ENCODE data around the gene NPAS3.

Gene NPAS3

DNA sequence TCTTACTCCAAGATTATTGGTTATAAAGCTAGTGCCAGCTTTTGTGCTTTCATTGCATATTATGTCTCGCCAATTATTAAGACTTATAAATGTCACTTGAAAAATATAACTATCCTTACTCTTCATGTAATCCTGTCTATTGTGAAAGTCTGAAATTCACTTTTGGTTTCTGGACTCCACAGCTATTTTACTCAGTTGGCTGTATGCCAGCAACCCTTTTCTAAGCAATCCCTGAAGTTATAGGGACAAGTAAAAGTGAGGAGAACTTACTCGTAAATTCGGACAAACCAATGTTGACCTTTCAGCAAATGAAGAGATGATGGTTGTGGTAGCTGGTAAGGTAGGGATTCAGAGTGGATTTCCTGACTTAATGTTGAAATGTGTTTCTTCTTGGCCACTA lies 196.3 kb downstream of the NPAS3 start:
- H3K9me3 Mint-ChIP-seq = no peaks in the 10 kb centered on the region
- TF ChIP-seq CTCF (IDR thresholded peaks at IDR 0.05; ENCODE audit: unreplicated experiment in 3 of 3) = no peak
- H3K36me3 Mint-ChIP-seq (ENCODE audit: low read depth) = no peaks in the 10 kb centered on the region
- H3K27me3 Mint-ChIP-seq (ENCODE audit: low read depth) = no peaks in the 10 kb centered on the region
- H3K4me1 Mint-ChIP-seq = no peaks in the 10 kb centered on the region
- no peak overlapping the region for H3K27ac Mint-ChIP-seq
- no peak overlapping the region for H3K4me3 Mint-ChIP-seq

DNA sequence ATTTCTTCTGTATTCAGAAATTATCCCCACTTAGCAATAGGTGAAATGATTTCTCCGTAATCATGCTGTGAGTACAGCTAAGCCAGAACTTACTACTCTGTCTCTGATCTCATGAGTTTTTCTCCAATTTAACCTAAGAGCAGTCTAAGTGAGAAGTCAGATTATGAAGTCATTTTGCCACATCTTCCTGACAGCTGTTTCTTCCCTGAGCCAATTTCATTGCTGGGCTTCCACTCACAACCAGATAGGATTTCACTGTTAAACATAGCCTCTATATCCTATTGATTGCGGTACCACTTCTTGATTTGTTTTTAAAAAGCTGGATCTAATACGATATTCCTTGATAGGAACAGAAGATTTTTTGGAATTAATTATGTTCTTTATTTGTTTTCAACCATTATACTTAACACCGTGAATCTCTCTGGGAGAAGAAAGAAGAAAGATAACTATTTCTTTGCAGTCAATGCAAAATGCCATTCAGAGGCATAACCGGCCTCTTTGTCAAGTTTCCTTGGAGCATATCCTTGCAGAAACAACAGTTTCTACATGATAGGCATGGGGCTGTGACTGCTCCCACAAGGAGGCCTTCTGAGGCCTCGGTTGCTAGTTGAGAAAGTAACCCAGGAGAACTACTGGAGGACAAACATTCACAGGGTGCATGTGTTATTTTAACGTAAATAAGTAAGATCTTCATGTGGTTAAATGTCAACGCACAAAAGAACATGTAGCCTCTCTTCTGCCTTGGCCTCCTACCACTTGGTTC lies 212.2 kb downstream of the NPAS3 start:
- TF ChIP-seq CTCF (IDR thresholded peaks at IDR 0.05; ENCODE audit: unreplicated experiment in 3 of 3) = no peak
- Mint-ChIP-seq H3K36me3 (ENCODE audit: low read depth) (no peaks in the 10 kb centered on the region), H3K4me1 (no peaks in the 10 kb centered on the region), H3K4me3 (no peak overlapping the region), H3K27ac (no peak overlapping the region), H3K27me3 (ENCODE audit: low read depth) (peaks cover 4% of the 10 kb centered on the region), H3K9me3 (no peaks in the 10 kb centered on the region)

- TF ChIP-seq CTCF (IDR thresholded peaks at IDR 0.05; ENCODE audit: unreplicated experiment in 3 of 3) = no peak
- H3K4me1 Mint-ChIP-seq = no peaks in the 10 kb centered on the region
- H3K27me3 Mint-ChIP-seq (ENCODE audit: low read depth) = no peaks in the 10 kb centered on the region
- no peaks in the 10 kb centered on the region for H3K9me3 Mint-ChIP-seq
- no peak overlapping the region for H3K4me3 Mint-ChIP-seq
- no peak overlapping the region for H3K27ac Mint-ChIP-seq
- H3K36me3 Mint-ChIP-seq (ENCODE audit: low read depth) = no peaks in the 10 kb centered on the region
Observed at GRCh38 chr14:33163109-33163508, 224.4 kb downstream of the NPAS3 start.

DNA sequence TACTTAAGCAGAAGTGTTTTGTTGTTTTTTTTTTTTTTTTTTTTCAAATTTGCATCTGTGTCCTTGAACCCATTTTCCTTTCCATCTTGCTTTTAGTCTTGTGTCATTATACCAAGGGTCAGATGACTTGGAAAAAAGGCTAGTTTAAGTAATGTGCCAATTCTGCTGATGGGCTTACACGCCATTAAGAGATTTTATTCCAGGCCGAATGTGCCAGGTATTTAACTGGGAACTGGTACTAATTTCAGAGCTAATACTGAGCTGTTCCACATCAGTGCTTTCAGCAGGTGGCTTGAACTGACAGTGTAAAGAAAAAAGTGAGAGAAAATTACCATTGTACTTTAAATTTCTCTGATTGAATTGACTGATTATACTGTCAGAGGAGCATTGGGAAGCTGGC lies 224.9 kb downstream of the NPAS3 start:
- no peak for TF ChIP-seq CTCF (IDR thresholded peaks at IDR 0.05; ENCODE audit: unreplicated experiment in 3 of 3)
- Mint-ChIP-seq H3K36me3 (ENCODE audit: low read depth) (no peaks in the 10 kb centered on the region), H3K27me3 (ENCODE audit: low read depth) (no peaks in the 10 kb centered on the region), H3K4me1 (no peaks in the 10 kb centered on the region), H3K9me3 (no peaks in the 10 kb centered on the region), H3K27ac (no peak overlapping the region), H3K4me3 (no peak overlapping the region)

DNA sequence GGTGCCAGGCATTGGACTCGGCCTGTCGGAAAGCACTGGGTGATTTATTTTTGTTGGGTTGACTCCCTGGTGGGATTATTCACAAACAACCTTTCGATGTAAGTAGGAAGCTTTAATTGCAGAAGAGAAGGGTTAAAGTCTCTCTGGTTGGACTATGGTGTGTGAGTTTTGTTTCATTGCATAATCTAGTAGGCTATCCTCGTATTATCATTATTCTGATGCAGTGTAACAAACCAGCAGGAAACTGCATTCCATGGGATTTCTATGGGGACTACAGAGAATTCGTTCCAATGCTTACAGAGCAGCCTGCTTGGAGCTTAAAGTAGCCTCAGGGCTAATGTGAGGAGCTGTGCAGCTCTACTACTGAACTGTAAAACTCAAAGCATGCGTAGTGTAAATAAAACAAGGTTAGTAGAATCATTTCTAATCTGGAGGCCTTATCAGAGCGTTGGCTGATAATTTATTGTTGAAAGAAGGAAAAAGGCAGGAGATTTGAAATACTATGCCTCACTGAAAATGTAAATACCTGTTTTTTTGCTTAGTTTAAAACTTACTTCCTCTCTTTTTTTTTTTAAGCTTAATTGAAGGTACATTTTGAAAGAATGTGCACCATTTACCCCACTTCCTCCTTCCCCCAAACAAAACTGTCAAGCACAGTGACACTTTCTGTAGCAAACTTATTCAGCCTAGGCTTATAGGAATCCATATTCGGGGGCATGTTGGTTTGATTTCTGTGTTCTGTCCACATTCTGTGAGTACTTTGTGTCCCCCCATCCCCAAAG lies 226.7 kb downstream of the NPAS3 start:
- H3K27me3 Mint-ChIP-seq (ENCODE audit: low read depth) = no peaks in the 10 kb centered on the region
- no peak for TF ChIP-seq CTCF (IDR thresholded peaks at IDR 0.05; ENCODE audit: unreplicated experiment in 3 of 3)
- no peak overlapping the region for H3K4me3 Mint-ChIP-seq
- no peaks in the 10 kb centered on the region for H3K9me3 Mint-ChIP-seq
- no peak overlapping the region for H3K27ac Mint-ChIP-seq
- no peaks in the 10 kb centered on the region for H3K36me3 Mint-ChIP-seq (ENCODE audit: low read depth)
- no peaks in the 10 kb centered on the region for H3K4me1 Mint-ChIP-seq

Measured in nephron (organoid).